GM12878 (cell line): Measurements from ENCODE around the gene SFI1. TPM values are rescaled to one million over a fixed set of nuclear protein-coding genes. Genes with fewer than 3 reads are reported as not detected.

Experiments used
- ATAC-seq: fragments of 200-7000 bp; cut with Tn5 transposase; 3 replicates; pipeline ENCODE4 v1.9.1; 2020; ENCODE audit warnings: mild to moderate bottlenecking, moderate library complexity
- BruUV-seq: library from RNA; stranded (reverse); fragments of 400-500 nt; replicated peaks from 2 replicates; lab custom pipeline; 2021; lab: Mats Ljungman, UMichigan
- CTCF ChIA-PET: fragments of 300-600 bp; sonication (Branson Sonifier 250); formaldehyde crosslinking; extraction: SDS; loops from one replicate; lab custom pipeline; 2021; ENCODE audit warnings: inconsistent platforms; lab: Yijun Ruan, JAX
- POLR2A ChIA-PET: fragments of 350-600 bp; formaldehyde crosslinking; extraction: SDS; loops from one replicate; lab custom pipeline; 2021; ENCODE audit warnings: inconsistent platforms; lab: Charles Lee
- RAD21 ChIA-PET: fragments of 300-600 bp; sonication (Branson Sonifier 250); formaldehyde crosslinking; loops from one replicate; lab custom pipeline; 2023; ENCODE audit warnings: antibody characterized with exemption; ENCODE audit not compliant: unreplicated experiment; lab: Charles Lee
- SMC1A ChIA-PET: fragments of 300-600 bp; sonication (Branson Sonifier 250); formaldehyde crosslinking; loops from one replicate; lab custom pipeline; 2023; ENCODE audit not compliant: unreplicated experiment, uncharacterized antibody; lab: Charles Lee
- DNase-seq: peaks from one replicate; pipeline ENCODE4 v3.0.0-alpha.2; 2011; ENCODE audit warnings: low read depth, low spot score
- FAIRE-seq: peaks from 3 replicates; lab custom pipeline; 2011; peaks lifted over from hg19 to GRCh38; lab: Jason Lieb, UNC
- H2AFZ ChIP-seq: 2 replicates; pipeline ENCODE4 v1.6.0; 2011; ENCODE audit warnings: low read depth, low read length, control low read depth; ENCODE audit not compliant: control insufficient read depth
- H3K27ac ChIP-seq: 2 replicates; pipeline ENCODE4 v1.5.1; 2011; ENCODE audit warnings: control low read depth; ENCODE audit not compliant: control insufficient read depth, insufficient read depth
- H3K27me3 ChIP-seq, 2 experiments: replicated peaks in 1 of 2; 2 replicates each; pipeline versions ENCODE4 v1.6.0 to v1.6.1; 2011; ENCODE audit warnings: low read length in 1 of 2; ENCODE audit not compliant: control insufficient read depth in 2 of 2, insufficient read depth in 2 of 2
- H3K36me3 ChIP-seq, 2 experiments: 2 replicates each; pipeline ENCODE4 v1.5.1; 2011; ENCODE audit warnings: low read length in 1 of 2; ENCODE audit not compliant: control insufficient read depth in 2 of 2, insufficient read depth in 2 of 2
- H3K4me1 ChIP-seq: 2 replicates; pipeline ENCODE4 v1.6.1; 2011; ENCODE audit warnings: mild to moderate bottlenecking, low read length, moderate library complexity, mixed read lengths; ENCODE audit not compliant: control insufficient read depth, insufficient read depth
- H3K4me2 ChIP-seq: 2 replicates; pipeline ENCODE4 v1.6.0; 2011; ENCODE audit warnings: control low read depth; ENCODE audit not compliant: control insufficient read depth, insufficient read depth
- H3K4me3 ChIP-seq: fragments of 200-600 bp; sonication (generic); 2 replicates; pipeline ENCODE4 v1.5.1; 2016
- H3K79me2 ChIP-seq: 2 replicates; pipeline ENCODE4 v1.6.0; 2011; ENCODE audit warnings: low read length; ENCODE audit not compliant: control insufficient read depth, insufficient read depth
- H3K9ac ChIP-seq: 2 replicates; pipeline ENCODE4 v1.8.0; 2011; ENCODE audit warnings: low read length, control low read depth, mixed read lengths; ENCODE audit not compliant: control insufficient read depth, insufficient read depth
- H3K9me3 ChIP-seq: replicated peaks from 3 replicates; pipeline ENCODE4 v1.5.1; 2011; ENCODE audit warnings: mild to moderate bottlenecking, low read length; ENCODE audit not compliant: control insufficient read depth, insufficient read depth
- H4K20me1 ChIP-seq: 2 replicates; pipeline ENCODE4 v1.6.0; 2011; ENCODE audit not compliant: control insufficient read depth, insufficient read depth
- MEF2B ChIP-seq: fragments of 450-650 bp; IDR thresholded peaks from 2 replicates; pipeline ENCODE4 v1.6.1; 2018; ENCODE audit warnings: mild to moderate bottlenecking, moderate library complexity; ENCODE audit not compliant: partially characterized antibody, poor library complexity, severe bottlenecking
- SIX5 ChIP-seq: IDR thresholded peaks from 2 replicates; pipeline ENCODE4 v1.6.1; 2011; ENCODE audit warnings: mild to moderate bottlenecking, low read depth, low read length, moderate library complexity; ENCODE audit not compliant: severe bottlenecking
- SMAD5 ChIP-seq: IDR thresholded peaks from 2 replicates; pipeline ENCODE4 v1.6.1; 2016; ENCODE audit warnings: antibody characterized with exemption, low read depth
- STAT3 ChIP-seq: IDR thresholded peaks from 2 replicates; pipeline ENCODE4 v1.6.1; 2011; ENCODE audit warnings: low read depth, low read length, improper control_type of control experiment
- ZNF274 ChIP-seq: IDR thresholded peaks from one replicate; pipeline ENCODE4 v1.8.0; 2011; ENCODE audit not compliant: insufficient read length, insufficient read depth
- ZNF384 ChIP-seq: IDR thresholded peaks from 2 replicates; pipeline ENCODE4 v1.6.1; 2012; ENCODE audit warnings: low read depth, mild to moderate bottlenecking, low read length, improper control_type of control experiment, borderline replicate concordance
- WGBS: methylation state at CpG from one replicate; pipeline ENCODE4 v1.1.6; 2016; ENCODE audit warnings: low lambda C conversion rate; ENCODE audit not compliant: insufficient replicate concordance, insufficient coverage; ENCODE audit errors: missing lambda C conversion rate; 5-methylcytosine and 5-hydroxymethylcytosine counted together
- in situ Hi-C: fragments of 300-500 bp; cut with MboI; formaldehyde crosslinking; loops from 9 replicates; pipeline ENCODE4 v1.14.3; 2018; ENCODE audit warnings: mixed read lengths
- intact Hi-C: fragments of 100-400 bp; cut with micrococcal nuclease; formaldehyde crosslinking; loops from one replicate; pipeline ENCODE4 v1.14.2; 2022; ENCODE audit not compliant: unreplicated experiment
- polyA plus RNA-seq, 11 experiments: library from polyadenylated mRNA; depleted of rRNA in 4 of 11; unstranded in 6 of 11; stranded (reverse) in 5 of 11; fragments of >200 nt; fragmentation: Nextera tagmentation in 4 of 11; fragmentation: Illumina TruSeq in 1 of 11; extraction: Ambion mirVana in 4 of 11; extraction: Trizol in 1 of 11; gene quantifications; 1 replicate in 1 of 11; 2 replicates in 10 of 11; pipeline versions ENCODE4 v1.2.1 to v1.2.3, GENCODE V29; 2011 to 2016; ENCODE audit warnings: inconsistent platforms in 2 of 11, missing spikeins in 2 of 11, low read depth in 1 of 11
- total RNA-seq, 4 experiments: library from RNA; depleted of rRNA in 3 of 4; stranded (reverse); fragments of >200 nt in 3 of 4; fragmentation: Illumina TruSeq in 1 of 4; extraction: Trizol in 1 of 4; gene quantifications; 2 replicates each; pipeline versions ENCODE4 v1.2.1 to v1.2.3, GENCODE V29; 2013 to 2021

Gene SFI1
- total and polyA plus RNA-seq, 10 of the 15 experiments (the other 5 are each of a cell fraction or from before 2014, with no cell fraction given) = 6.3 to 70.1 (median 30.4) TPM

DNA sequence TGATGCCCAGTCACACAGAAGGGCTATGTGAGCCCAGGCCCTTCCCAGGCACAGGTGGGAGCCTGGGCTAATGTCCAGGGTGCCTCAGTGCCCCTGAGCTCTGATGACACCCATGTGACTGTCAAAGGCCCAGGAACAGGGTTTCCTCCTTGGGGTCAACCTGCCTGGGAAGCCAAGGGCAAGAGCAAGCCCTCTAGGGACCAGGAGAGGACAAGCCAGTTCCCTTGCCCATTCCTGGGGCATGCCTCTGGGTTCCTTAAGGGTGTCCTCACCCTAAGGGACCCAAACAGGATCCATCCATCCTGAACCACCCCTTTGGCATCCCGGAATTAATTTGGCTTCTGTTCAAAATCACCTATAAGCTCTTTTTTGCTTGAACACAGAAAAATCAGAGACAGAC lies 126.6 kb downstream of the SFI1 start:
- no peak for DNase-seq
- Histone ChIP-seq H3K27ac (no peak overlapping the region), H3K4me3 (no peak overlapping the region), H3K4me1 (no peaks in the 10 kb centered on the region; the same call in 1 of the 2 replicates), H3K36me3 (peaks cover 26 to 77% of the 10 kb centered on the region in 2 experiments), H3K27me3 (no peaks in the 10 kb centered on the region), H4K20me1 (peaks cover 9% of the 10 kb centered on the region; the same call in 1 of the 2 replicates), H3K9ac (no peak overlapping the region), H3K9me3 (no peaks in the 10 kb centered on the region), H3K79me2 (peaks cover 30% of the 10 kb centered on the region), H3K4me2 (no peak overlapping the region), H2AFZ (no peak overlapping the region)
- no TSS peak for BruUV-seq
- intact Hi-C loops = no loop called here
- ATAC-seq = no peak
- 100% methylated on average over 1 of the region's 1 CpG for WGBS
- in situ Hi-C loops = no loop called here
- CTCF ChIA-PET = no interaction called here
- FAIRE-seq = no peak
- RAD21 ChIA-PET = interaction anchor here (0.9 kb wide), 1 partner anchor 172 kb away, joined by 3 read pairs; no protein-coding TSS in a partner anchor
- POLR2A ChIA-PET = interaction anchor here (0.6 kb wide), 1 partner anchor 129 kb away, joined by 3 read pairs; no protein-coding TSS in a partner anchor
- TF ChIP-seq SIX5 (no peak), STAT3 (no peak), ZNF274 (no peak), ZNF384 (no peak), SMAD5 (no peak), MEF2B (no peak)
- SMC1A ChIA-PET = interaction anchor here (0.6 to 1.5 kb wide), 2 partner anchors 84 to 171 kb away, joined by 3 to 5 read pairs; no protein-coding TSS in a partner anchor
